NCI-H2029 treated with DMSO at 0.1 percent for 48 hours (cell line): ENCODE data around the gene GVQW3.
"Not testable (repeated sequence)": the region's sequence is repeated elsewhere in the genome, so short reads cannot be mapped to it uniquely, and the experiment has no call there.

Source experiments
- DNase-seq: peaks from one replicate; lab custom pipeline; 2025; lab: John Stamatoyannopoulos, UW

GVQW3 gene

DNA sequence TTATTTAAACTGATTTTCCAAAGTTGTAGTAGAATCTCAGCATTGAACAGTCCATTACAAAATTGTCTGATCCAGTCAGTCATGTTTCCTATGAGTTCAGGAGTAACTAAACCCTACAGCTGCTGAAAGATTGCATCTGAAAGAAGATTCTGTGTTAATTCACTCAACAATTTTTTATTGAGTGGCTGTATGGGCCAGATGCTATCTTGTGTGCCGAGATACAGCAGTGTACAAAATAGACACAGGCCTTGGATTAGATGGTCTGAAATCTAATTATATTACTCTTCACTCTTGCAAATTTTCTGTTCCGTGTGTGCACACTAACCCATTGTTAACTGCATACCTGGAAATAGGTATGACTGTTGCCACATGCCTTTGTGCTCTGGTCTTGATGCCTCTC, 7.3 kb downstream of the GVQW3 start:
- no peak for DNase-seq

DNA sequence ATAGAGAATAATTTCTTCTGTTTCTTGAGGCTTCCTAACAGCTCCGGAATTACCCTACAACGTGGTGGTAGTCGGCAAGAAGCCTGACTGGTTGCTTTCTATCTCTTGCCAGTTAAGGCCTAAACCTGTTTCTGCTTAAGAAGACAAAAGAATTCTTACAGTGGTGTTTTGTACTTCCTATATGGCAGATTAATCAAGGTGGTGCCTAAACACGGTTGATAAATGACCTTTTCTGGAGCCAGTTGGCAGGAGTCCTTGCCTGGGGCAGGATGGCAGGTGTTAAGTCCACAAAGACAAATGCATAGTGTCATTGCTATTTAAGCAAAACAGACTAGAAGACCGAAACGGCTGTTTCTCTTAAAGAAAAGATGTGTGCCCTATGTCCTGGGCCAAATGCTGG, 9.9 kb downstream of the GVQW3 start:
- peak; percentile 74 for DNase-seq

DNA sequence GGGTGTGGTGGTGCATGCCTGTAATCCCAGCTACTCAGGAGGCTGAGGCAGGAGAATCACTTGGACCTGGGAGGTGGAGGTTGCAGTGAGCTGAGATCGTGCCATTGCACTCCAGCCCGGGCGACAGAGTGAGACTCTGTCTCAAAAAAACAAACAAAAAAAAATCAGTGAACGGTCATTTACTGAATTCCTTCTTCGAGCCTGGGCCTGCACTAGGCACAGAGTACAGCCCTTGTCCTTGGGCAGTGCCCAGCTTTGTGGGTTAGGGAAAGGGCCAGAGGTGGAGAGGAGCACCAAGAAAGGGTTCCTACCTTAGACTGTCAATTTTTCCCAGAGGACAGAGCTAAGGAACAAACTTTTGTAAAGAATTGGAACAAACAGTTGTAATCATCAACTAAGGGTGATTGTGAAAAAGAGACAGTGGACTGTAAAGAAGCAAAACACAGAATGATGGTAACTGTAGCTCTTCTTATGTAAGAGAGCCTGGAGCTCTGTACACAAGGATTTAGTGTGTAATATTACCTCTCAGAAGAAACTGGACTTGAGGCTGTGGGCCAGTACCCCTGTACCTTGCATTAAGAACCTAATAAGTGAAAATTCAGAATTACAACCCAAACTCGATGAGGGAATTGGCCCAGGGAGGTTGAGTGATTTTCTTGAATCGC, 10.8 kb downstream of the GVQW3 start:
- DNase-seq: no peak

DNA sequence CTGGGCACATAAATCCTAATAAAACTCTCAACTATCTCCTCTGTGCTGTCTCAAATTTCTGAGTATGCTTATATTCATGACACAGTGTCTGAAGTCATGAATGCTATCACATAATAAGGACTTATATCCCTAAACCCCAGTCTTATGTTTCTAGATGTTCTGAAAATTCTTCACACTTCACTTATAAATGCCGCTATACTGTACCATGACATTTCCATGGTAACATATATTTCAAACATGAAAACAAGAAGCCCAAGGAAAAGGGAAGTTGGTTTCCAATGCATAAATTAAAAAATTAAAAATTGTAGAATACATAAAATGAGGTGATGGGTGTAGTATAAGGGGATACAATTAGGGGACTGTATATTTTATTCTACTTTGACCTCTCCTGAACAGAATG, 11.7 kb downstream of the GVQW3 start:
- DNase-seq: no peak

DNA sequence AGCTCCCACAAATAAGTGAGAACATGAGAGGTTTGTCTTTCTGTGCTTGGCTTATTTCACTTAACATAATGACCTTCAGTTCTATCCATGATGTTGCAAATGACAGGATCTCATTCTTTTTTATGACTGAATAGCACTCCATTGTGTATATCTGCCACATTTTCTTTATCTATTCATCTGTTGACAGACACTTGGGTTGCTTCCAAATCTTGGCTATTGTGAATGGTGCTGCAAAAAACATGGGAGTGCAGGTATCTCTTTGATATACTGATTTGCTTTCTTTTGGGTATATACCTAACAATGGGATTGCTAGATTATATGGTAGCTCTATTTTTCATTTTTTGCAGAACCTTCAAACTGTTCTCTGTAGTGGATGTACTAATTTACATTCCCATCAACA, 13.3 kb downstream of the GVQW3 start:
- DNase-seq: no peak

DNA sequence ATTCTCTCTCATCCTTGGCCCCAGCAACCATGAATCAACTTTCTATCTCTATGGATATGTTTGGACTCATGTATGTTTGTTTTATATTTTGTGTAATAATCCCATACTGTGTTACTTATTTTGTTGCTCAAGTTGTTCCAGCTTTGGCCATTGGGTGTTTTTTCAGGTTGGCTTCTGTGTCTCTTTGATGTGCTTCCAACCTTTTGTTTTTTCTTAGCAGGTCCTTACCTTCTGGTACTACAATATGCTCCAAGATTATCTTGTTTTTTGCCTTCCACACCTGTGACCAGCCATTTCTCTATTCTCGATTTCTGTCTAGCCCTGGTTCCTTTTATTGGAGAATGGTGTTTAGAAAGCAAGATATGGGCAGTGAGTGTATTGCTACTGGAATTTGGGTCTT, 14.2 kb downstream of the GVQW3 start:
- DNase-seq: no peak

DNA sequence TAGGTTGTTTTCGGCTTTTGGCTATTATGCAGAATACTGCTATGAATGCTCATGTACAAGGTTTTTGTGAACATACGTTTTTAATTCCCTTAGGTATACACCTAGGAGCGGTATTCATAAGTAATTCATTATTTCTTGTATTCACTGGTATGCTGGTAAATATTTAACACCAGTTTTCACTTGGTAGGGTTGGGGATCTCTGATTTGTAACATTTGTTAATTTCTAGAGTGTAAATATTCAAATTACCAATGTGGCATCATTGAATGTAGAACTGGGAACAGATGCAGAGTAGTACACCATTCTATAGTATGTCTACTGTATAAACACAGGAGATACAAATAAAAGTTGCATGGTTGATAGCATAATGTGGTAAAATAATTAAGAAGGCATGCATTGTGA, 16.3 kb downstream of the GVQW3 start:
- DNase-seq: no peak

DNA sequence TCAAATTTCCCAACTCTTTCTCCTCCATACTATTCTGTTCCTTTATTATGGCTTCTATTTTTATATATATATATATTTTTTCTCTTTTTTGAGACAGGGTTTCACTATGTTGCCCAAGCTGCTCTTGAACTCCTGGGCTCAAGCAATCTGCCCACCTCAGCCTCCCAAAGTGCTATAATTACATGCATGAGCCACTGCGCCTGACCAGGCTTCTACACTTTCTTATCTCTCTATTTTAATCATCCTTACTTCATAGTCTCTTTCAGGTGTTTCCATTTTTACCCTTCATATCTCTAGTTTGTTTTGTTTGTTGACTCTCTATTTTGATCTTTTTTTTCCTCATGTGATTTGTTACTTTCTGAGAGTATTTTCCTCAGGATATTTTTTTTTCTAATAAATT, 19.8 kb downstream of the GVQW3 start:
- DNase-seq: no peak

DNA sequence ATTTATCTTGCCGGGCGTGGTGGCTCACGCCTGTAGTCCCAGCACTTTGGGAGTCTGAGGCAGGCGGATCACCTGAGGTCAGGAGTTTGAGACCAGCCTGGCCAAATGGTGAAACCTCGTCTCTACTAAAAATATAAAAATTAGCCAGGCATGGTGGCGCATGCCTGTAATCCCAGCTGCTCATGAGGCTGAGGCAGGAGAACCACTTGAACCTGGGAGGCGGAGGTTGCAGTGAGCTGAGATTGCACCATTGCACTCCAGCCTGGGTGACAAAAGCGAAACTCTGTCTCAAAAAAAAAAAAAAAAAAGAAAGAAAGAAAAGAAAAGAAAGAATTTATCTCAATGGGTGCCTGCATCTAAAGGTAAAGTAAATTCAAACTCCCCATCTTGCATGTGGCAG, 20.4 kb downstream of the GVQW3 start:
- not testable (repeated sequence) for DNase-seq

DNA sequence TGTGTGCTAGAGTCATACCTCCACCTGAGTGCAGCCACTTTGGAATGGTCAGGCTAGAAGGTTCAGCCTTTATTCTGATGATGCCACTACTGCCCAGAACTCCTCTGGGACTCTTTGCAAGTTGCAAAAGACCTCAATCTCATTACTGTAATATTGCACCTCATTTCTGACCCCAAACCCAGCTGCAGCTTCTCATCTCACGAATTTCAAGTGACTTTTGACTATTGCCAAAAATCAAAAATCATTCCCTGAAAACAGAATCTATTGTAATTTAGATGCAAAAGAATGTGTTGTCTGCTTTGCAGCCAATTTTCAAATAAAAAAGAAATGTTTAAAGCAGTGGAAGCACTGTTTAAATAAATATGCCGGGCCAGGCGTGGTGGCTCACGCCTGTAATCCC, 25.2 kb downstream of the GVQW3 start:
- no peak for DNase-seq

DNA sequence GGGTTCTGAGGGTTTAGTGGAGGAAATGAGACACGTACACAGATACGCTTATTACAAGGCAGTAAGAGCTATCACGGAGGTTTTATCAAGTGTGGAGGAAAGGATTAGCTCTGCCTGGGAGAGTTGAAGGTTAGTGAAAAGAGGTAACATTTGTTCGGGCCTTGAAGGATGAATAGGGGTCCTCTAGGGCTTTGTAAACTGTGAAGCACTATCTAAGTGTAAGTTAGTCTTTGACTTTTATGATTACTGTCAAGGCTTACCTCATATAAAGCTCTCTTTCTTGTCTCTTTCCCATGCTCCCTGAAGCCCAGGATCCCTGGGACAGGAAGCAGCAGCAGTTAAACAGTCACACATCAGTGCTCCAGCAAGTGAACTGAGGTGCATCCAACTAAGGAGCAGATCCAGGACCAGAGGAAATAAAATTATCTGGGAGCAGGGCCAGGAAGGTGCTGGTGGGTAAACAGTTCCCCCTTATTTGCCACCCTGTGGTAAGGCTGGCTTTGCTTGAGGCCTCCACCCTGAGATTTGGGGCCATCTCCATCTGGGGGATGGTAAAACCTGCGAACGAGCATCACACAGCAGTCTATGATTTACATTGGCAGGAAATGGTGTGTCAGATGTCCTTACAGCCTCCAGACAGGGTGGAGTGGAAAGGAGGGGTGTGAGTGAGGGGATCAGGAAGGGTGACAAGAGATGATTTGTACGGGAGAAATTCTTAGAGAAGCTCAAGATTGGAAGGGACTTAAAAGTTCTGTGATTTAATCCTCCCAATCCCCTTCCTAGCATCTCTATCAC, 27.2 kb downstream of the GVQW3 start:
- peak; percentile 73 for DNase-seq

DNA sequence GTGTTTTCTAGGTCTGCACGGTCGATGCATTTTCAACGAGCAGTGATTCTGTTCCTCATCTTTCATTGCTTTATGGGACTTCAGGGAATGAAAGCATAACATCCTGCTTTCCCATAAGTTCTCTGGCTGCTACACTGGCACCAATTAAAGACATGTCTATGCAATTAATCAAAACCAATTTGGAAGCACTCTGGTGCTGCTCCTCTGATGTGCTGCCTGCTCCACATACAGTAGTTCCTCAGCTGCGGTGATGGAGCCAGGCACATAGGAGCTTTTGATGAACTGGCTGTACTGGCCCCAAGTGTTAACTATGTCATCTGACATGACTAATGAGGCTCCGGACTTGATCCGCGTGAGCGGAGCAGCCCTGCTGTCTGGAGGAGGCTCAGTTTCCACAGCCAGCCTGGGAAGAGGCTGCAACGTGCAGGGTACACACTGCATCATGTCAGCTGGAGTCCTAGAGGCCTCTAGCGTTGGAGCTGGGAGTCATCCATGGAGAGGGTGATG, 29.8 kb downstream of the GVQW3 start:
- DNase-seq: no peak

DNA sequence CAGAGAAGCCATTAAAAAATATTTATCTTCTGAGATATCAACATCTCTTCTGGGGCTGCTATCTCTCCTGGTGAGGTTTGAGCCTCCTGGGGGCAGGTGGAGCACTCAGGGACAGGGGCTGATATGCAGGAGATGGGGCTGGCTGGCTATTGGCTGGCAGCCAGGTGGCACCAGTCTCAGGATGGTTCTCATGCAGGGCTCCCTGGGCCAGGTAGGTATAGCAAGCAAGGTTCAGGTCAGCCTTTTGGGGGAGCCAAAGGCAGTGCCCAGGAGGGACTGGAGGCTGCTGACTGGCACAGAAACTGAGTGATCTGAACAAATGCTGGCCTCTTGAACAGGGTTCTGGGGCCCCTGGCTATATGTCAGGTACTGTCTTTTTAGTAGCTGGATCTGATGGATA, 34.0 kb downstream of the GVQW3 start:
- DNase-seq: no peak

DNA sequence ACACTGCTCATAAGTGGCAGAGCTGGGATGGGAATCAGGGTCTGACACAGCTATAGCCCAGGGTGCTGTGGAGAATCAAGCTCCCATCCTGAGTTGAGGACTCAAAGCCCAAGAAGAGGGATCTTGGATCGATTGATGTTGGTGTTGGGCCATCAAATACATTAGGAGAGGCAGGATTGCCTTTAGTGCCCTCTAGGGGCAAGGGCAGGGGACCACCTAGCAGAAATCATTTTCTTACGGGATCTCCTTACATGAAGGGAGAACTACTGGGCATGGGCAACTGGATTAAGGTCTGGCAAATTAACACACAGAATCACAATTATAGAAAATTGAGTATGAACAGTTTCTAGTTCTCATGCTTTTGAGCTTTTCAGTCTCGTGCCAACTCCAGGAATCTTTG, 38.8 kb downstream of the GVQW3 start:
- DNase-seq: no peak

DNA sequence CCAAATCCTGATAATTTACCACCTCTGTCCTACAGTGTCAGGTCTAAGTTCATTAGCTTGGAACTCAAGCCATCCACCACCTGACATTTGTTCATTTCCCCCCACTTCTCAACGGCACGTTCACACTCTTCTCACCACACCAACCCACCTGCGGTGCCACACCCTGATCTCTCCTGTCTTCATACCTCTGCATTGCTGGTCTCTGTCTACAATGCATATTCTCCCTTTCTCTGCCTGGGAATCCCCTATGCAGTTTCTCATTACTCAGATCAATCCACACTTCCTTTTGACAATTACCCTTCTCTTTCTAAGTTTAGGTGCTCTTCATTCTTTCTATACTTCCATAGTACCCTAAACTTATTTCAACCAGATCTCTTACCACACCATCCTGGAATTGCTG, 43.3 kb downstream of the GVQW3 start:
- DNase-seq: no peak

DNA sequence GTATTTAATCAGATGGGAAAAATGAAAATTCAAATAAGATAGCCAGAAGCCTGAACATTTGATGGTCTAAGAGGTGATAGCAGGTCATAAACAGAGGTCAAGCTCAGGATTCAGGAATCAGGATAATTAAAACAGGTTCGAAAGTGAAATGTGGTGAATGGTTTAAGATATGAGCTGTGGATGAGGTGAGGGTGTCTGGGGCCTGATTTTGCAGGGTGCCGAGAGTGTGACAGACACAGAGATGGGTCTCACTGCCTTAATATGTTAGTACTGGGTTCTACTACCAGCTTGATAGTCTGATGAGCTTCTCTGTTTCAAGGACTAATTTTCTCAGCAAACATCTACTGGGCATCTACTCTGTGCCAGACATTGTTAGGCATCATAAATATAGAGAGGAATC, 43.8 kb downstream of the GVQW3 start:
- DNase-seq: no peak

DNA sequence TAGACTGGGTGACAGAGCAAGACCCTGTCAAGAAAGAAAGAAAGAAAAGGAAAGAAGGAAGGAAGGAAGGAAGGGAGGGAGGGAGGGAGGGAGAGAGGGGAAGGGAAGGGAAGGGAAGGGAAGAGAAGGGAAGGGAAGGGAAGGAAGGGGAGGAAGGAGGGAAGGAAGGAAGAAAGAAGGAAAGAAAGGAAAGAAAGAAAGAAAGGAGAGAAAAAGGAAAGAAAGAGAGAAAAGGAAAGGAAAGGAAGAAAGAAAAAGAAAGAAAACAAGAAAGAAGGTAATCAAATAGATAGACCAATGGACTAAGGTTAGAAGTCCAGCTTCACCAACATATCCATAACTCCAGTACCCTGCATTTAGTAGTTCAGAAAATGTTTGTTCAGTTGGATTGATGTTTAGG, 45.5 kb downstream of the GVQW3 start:
- no peak for DNase-seq

DNA sequence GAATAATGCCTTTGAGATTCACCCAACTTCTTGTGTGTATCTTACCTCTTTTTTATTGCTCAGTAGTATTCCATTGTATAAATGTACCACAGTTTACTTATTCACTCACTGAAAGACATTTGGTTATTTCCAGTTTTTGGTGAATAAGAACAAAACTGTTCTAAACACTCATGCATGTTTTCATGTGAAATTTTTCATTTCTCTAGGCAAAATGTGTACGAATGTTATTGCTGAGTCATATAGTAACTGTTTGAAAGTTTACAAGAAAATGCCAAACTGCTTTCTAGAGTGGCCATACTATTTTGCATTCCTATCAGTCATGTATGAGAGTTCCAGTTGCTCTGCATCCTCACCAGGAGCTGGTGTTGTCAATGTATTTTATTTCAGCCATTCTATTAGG, 54.9 kb downstream of the GVQW3 start:
- DNase-seq: no peak

DNA sequence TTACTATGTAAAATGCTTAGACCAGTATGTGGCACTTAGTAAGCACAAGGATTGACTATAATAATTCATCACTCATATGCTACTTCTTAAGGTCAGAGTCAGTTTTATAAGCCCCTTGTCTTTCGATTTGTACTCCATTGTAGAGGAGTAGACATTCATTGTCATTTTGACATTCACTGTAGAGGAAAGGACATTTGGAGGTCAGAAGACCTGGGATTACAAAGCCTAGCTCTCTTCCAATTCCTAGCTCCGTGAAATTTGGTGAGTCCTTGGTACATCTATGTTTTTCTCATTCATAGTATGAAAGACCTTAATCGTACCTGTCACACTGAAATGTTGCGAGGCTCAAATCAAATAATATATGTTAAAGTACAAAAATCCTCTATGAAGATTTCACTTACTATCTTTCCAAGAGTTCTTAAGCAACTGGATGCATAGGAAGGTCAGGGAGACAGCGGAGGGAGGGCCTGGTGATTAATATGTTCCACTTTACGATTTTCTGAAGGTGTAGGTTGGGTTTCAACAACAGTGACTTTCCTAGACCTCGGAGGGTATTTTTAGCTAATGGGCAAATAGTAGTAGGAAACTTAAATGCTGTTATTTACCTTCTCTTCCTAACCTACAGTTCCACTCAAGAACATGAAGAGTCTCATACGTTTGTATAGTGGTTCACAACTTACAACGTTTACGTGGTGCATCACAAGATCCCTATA, 62.3 kb downstream of the GVQW3 start:
- DNase-seq: peak; percentile 13

DNA sequence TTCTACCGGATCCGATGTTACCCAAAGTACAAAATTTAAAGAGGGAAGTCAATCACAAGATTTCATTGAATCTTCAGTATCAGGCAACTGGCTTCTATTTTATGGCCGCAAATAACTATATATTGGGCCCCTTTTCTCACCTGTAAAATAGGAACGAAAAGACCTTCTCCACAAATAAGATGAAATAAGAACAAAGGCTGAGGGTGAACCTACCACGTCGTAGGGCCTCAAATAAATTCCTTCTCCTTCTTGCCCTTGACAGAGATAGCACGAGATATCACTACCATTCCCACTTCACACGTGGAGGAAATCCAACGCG, 62.9 kb downstream of the GVQW3 start:
- DNase-seq: no peak

DNA sequence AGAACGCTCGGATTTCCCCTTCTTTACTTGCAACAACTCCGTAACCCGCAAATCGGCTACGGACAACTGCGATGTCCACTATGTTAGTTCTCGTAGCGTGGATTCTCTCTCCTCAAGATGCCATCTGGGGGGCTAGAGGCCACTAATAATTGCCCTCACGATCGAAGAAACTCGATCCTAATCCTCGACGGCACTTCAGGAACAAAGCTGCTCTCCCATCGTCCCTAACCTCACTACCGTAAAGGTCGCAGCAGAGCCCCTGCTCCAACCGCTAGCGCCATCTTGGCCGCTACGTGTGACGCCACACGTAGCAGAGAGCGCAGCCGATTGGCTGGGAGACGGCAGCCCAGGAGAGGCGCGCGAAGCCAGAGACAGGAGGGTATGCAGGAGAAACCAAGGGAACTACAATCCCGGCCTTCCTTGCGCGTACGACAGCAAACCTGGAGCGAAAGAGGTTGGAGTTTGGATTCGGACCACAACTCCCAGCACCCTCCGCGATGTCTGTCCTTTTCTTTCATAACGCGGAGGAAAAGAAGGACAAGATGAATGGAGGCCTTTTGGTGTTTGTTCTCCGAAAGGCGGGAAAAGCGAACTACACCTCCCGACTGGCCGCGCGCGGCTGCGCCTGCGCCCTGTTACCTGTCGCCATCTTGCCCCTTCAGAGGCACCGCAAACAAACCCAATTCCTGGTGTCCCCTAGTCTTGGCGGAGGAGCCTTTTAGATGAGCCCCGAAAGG, 63.4 kb downstream of the GVQW3 start, which contains the start of gene EMSY:
TSS of gene EMSY (plus strand) at position 635 of the 737 bp plus-strand sequence. CDS start 1,921 bp downstream, outside the sequence.
- DNase-seq: peak; percentile 98
